HepG2 (cell line): Measurements from ENCODE around the gene RASGRF1. TPM values are rescaled to one million over a fixed set of nuclear protein-coding genes. Genes with fewer than 3 reads are reported as not detected.

Source experiments
- AHR ChIP-seq: IDR thresholded peaks from 2 replicates; pipeline ENCODE4 v1.6.1; 2018; ENCODE audit warnings: missing genetic modification reagents, missing compliant biosample characterization
- BCL3 ChIP-seq: sonication (generic); formaldehyde crosslinking; IDR thresholded peaks from 2 replicates; pipeline ENCODE4 v1.5.1; 2020; ENCODE audit warnings: mild to moderate bottlenecking, missing genetic modification reagents, moderate library complexity
- CSRNP1 ChIP-seq: sonication (generic); formaldehyde crosslinking; IDR thresholded peaks from 2 replicates; pipeline ENCODE4 v1.8.1; 2023; ENCODE audit warnings: mild to moderate bottlenecking, missing genetic modification reagents
- DNMT3B ChIP-seq: conservative IDR thresholded peaks from 2 replicates; pipeline ENCODE4 v1.6.1; 2016; ENCODE audit warnings: missing biosample characterization, control low read depth
- GMEB1 ChIP-seq: sonication (generic); formaldehyde crosslinking; IDR thresholded peaks from 2 replicates; pipeline ENCODE4 v1.5.1; 2020; ENCODE audit warnings: missing genetic modification reagents, mild to moderate bottlenecking, borderline replicate concordance
- HNF1B ChIP-seq: sonication (generic); formaldehyde crosslinking; IDR thresholded peaks from 2 replicates; pipeline ENCODE4 v1.5.1; 2020; ENCODE audit warnings: mild to moderate bottlenecking, moderate library complexity, missing genetic modification reagents
- HOXD1 ChIP-seq: sonication (generic); formaldehyde crosslinking; IDR thresholded peaks from 2 replicates; pipeline ENCODE4 v1.5.0; 2020; ENCODE audit warnings: missing genetic modification reagents
- KLF11 ChIP-seq: IDR thresholded peaks from 2 replicates; pipeline ENCODE4 v1.6.1; 2016; ENCODE audit warnings: missing compliant biosample characterization
- PHF5A ChIP-seq: IDR thresholded peaks from one replicate; pipeline ENCODE4 v1.6.1; 2018; ENCODE audit warnings: low read depth, missing genetic modification reagents; ENCODE audit not compliant: unreplicated experiment
- SMAD3 ChIP-seq: sonication (generic); formaldehyde crosslinking; IDR thresholded peaks from 2 replicates; pipeline ENCODE4 v1.4.0; 2020; ENCODE audit warnings: missing genetic modification reagents
- SMYD3 ChIP-seq: sonication (generic); formaldehyde crosslinking; IDR thresholded peaks from 2 replicates; pipeline ENCODE4 v1.8.1; 2023; ENCODE audit warnings: mild to moderate bottlenecking, missing genetic modification reagents
- TRAFD1 ChIP-seq: sonication (generic); formaldehyde crosslinking; IDR thresholded peaks from 2 replicates; pipeline ENCODE4 v1.5.1; 2020; ENCODE audit warnings: missing genetic modification reagents, mild to moderate bottlenecking, borderline replicate concordance
- ZGPAT ChIP-seq: IDR thresholded peaks from 2 replicates; pipeline ENCODE4 v1.6.1; 2016; ENCODE audit warnings: mild to moderate bottlenecking
- ZNF296 ChIP-seq: sonication (generic); formaldehyde crosslinking; conservative IDR thresholded peaks from 2 replicates; pipeline ENCODE4 v1.5.0; 2020; ENCODE audit warnings: mild to moderate bottlenecking, missing genetic modification reagents
- ZNF431 ChIP-seq: sonication (generic); formaldehyde crosslinking; IDR thresholded peaks from 2 replicates; pipeline ENCODE4 v1.9.0; 2022; ENCODE audit warnings: missing genetic modification reagents, low read depth, mild to moderate bottlenecking, borderline replicate concordance
- ZNF678 ChIP-seq: sonication (generic); formaldehyde crosslinking; IDR thresholded peaks from 2 replicates; pipeline ENCODE4 v1.4.0; 2020; ENCODE audit warnings: mild to moderate bottlenecking, missing genetic modification reagents
- ZSCAN9 ChIP-seq: IDR thresholded peaks from 2 replicates; pipeline ENCODE4 v1.6.1; 2016; ENCODE audit warnings: borderline replicate concordance
- polyA plus RNA-seq, 8 experiments: library from polyadenylated mRNA; depleted of rRNA in 3 of 8; stranded (reverse) in 7 of 8; unstranded in 1 of 8; fragments of >200 nt; fragmentation: Illumina TruSeq in 4 of 8; extraction: Trizol in 4 of 8; gene quantifications; 2 replicates each; pipeline versions ENCODE4 v1.2.1 to v1.2.3, GENCODE V29; 2011 to 2016; ENCODE audit warnings: low read depth in 4 of 8, missing spikeins in 1 of 8, mixed read lengths in 1 of 8; ENCODE audit not compliant: insufficient read depth in 1 of 8
- total RNA-seq, 5 experiments: library from RNA; depleted of rRNA; stranded (reverse); fragments of >200 nt; fragmentation: Illumina TruSeq; extraction: Trizol; gene quantifications; 2 replicates each; pipeline ENCODE4 v1.2.3, GENCODE V29; 2016; ENCODE audit warnings: low read depth in 1 of 5

RASGRF1 gene
- total and polyA plus RNA-seq, 2 of the 13 experiments (the other 11 are each of a cell fraction or from before 2014, with no cell fraction given): 0.55 to 3.0 TPM

GRCh38 chr15:78996894-78997275 is 93.7 kb downstream of the RASGRF1 start (continued):
- TF ChIP-seq ZNF678 (no peak), TRAFD1 (CRISPR knock-in tag) (no peak), SMAD3 (CRISPR knock-in tag) (peak; percentile 73; the same call in 1 of the 2 replicates), KLF11 (CRISPR knock-in tag) (0 out of 2 replicates have a peak, but pooled peaks have one; percentile 52), ZSCAN9 (CRISPR knock-in tag) (peak; percentile 40; the same call in 1 of the 2 replicates), ZNF431 (CRISPR knock-in tag) (no peak), BCL3 (CRISPR knock-in tag) (no peak), HOXD1 (CRISPR knock-in tag) (no peak), DNMT3B (CRISPR knock-in tag) (no peak; the same call in 1 of the 2 replicates), ZNF296 (no peak), SMYD3 (CRISPR knock-in tag) (no peak), ZGPAT (CRISPR knock-in tag) (peak; percentile 66; the same call in 1 of the 2 replicates), PHF5A (CRISPR knock-in tag) (no peak), GMEB1 (CRISPR knock-in tag) (no peak), HNF1B (CRISPR knock-in tag) (peak; percentile 44; the same call in 1 of the 2 replicates), CSRNP1 (CRISPR knock-in tag) (no peak), AHR (no peak)
